HG02981 (cell line): ENCODE results near the gene ALX4.

Experiments used
- ATAC-seq: cut with Tn5 transposase; IDR thresholded peaks from one replicate; pipeline ENCODE4 v1.9.1; 2021; ENCODE audit warnings: mild to moderate bottlenecking, moderate library complexity; ENCODE audit not compliant: unreplicated experiment

Gene ALX4

DNA sequence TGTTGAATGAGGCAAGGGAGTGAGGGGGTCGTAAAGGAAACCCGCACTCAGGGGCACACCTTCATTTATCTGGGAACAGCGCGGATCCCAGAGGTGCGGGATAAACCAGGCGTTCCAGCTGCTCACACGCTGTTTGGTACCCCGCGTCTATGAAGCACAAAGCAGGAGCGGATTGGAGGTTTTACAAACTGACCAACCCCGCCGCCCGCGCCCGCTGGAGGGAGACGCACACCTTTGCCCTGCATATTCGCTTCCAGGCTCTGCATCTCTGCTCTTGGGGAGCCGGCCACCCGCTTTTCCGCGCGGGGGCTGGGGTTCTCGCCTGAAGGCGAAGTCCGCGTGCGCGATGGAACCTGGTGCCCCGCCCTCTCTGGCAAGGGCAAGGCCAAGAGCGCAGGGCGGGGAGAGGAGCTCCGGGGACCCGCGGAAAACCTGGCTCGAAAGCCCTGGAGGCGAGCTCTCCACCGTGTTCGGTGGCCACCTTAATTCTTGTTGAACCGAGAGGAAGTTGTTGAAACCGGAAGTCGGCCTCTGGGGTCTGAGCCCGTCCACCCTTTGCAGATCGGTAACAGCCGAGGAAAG lies 6.8 kb upstream of the ALX4 start:
- ATAC-seq = no peak

DNA sequence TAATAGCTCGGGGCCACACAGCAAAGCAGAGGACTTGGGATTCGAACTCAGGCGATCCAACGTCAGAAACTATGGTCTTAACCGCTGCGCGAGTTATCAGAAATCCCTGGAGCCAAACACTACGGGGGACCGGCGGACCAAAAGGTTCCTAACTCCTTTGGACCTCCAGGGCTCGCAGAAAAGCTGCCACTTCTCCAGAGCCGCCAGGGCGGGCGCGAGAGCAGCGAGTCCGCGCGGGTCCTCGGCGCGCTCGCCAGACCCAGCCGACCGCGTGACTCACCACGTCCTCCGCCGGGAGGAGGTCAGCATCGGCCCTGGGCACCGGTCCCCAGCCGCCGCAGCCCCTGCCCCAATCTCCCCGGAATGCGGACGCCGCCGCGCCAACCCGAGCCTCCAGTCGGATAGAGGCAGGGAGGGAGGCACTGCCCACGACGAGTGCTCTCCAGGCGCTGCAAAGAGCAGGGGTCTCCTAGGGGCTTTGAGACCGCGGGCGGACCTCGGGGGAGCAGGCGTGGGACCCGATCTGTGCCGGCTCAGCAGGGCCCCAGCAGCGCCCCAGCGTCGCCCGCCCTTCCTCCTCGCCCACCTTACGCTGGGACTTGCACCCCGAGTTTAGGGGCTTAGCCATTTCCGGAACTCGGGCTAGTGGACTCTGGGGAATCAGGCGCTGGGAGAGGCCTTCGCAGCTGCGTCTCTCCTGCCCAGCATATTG lies 6.2 kb upstream of the ALX4 start:
- ATAC-seq = no peak

DNA sequence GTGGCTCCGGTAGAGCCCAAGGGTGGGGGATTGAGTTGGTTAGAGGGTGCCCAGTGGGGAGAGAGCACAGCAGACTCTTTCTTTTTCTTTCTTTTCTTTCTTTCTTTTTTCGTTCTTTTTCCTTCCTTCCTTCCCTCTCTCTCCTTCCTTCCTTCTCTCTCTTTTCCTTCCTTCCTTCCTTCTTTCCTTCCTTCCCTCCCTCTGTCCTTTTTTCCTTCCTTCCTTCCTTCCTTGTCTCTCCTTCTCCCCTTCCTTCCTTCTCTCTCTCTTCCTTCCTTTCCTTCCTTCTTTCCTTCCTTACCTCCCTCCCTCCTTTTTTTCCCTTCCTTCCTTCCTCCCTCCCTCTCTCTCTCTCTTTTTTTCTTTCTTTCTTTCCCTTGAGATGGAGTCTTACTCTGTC lies 4.8 kb upstream of the ALX4 start:
- no peak for ATAC-seq

DNA sequence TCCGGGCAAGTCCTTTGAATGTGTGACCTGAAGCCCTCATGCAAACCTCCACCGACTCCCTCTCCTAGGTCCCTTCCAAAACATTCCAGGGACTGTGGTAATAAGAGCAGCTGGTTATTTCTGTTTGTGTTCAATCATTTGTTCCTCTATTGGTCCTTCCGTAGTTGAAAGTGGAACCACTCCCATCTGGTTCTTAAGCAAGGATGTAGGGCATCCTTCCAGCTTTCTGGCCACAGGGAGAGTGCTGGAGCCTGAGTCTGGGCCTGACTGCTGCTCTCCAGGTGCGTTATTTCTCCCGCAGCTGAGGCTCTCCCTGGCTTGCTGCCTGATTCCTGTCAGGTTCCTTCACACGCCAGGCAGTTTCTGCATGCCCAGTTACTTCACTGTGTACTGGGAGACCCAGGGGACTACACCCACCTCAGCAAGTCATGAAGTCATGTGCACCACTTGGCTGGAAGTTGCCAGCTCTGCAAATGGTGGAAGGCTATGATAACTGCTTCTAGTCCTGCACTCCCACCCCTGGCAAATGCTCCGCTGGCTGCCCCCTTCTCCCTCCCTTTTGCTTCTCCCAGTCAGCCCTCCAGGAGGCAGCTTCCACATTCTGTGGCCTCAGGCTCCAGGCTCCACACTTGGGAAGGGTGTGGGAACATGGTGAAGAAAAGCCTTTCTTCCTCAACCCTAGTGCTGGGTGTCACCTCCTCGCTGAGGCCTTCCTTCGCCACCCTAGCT lies 4.0 kb upstream of the ALX4 start:
- ATAC-seq = no peak

DNA sequence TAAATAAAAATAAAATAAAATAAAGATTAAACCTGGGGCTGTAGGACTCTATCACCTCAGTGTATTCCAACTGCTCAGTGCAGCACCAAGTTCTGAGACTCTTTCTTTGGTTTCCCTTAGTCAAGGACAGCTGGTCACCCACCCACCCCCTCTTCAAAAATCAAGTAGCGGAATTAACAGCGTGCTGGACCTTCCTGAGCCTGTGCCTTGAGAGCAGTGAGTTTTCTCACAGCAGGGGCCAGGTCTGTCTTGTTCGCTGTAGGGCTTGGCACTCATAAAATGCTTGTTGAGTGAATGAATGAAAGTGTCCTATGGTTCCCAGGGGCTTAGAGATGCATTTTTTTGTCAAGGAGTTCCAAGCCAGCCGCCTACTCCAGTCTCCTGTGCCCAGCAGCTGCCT lies 2.9 kb upstream of the ALX4 start:
- ATAC-seq = no peak

DNA sequence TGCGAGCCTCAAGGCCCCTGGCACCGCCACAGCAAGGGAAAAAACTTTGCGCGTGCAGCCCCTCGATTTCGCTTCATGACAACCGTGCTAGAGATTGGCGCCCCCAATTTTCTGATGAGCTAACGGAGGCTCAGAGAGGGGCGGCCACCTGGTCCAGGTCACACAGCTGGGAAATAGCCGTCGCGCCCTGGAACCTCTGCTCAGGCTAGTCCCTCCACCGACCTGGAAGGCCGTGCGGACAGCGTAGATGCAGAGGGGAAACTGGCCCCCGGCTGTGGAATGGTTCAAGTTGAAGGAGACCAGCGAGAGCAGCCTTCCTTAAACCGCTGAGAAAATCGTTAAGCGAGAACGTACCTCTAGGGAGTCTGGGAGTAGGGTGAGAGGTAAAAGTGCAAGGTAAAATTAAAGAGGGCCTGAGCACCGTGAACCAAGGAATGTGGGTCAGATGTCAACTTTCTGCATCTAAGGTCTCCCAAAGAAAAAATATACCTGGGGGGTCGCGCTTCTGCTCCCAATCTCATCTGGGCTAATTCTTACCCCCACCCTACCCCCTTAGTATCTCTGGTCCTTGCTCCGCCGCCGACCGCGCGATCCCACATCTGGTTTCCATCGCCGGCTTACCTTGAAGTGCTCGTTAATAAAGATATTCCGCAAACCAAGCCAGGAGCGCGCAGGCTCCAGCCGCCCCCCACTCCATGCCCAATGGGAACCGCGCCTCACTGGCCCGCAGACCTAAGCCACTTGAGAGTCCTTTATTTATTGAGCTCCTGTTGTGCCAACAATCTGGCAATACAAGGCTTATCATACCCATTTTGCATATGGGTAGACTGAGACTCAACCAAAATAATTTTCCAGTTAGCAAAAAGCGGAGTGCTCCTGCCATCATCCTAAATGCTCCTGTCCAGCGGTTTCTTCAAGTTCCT lies 1.7 kb upstream of the ALX4 start:
- ATAC-seq = no peak

DNA sequence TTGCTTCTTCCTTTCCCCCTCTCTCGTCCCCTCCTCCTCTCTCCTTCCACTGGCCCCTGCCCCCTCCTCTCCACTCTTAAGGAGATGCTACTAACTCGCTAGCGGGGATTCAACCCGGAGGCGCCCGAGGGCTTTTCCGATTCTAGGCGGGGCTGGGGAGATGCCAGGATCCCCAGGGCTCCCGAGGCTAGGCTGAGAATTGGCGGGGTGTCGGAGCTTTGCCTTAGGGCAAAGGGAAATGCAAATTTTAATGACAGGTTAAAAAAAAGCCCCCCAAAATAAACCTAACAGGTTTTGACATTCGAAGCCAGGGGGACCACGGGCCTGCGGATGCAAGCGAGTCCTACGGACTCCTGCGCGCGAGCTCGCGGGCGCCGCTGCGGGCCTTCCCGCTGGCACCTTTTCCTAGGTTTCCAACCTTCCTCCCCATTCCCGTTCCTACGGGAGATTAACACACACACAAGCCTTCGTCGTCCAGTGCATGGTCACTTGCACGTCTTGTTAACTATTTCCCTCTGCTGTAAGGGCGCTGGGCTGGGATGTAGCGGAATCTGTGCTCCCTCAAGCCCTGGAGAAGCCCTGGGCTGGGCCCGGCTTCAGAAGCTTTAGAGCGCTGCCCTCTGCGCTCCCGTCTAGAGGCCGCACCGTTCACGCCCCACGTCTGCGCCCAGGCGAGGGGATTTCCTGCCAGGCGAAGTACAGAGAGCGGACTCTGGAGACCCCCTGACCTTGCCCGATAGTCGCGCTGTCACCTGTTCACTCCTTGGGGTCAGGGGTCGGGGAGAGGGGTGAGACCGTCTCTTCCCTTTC lies 729 bp upstream of the ALX4 start:
- no peak for ATAC-seq

DNA sequence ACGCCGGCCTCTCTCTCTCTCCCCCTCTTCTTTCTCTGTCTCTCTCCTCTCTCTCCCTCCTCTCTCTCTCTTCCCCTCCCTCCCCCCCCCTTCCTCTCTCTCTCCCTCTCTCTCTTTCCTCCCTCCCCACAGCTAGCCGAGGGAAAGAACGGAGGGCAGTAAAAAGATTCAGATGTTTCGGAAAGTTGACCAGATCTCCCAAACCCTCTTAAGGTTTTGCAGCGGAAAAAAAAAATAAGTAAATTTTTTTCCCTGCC lies 195 bp upstream of the ALX4 start:
- no peak for ATAC-seq

DNA sequence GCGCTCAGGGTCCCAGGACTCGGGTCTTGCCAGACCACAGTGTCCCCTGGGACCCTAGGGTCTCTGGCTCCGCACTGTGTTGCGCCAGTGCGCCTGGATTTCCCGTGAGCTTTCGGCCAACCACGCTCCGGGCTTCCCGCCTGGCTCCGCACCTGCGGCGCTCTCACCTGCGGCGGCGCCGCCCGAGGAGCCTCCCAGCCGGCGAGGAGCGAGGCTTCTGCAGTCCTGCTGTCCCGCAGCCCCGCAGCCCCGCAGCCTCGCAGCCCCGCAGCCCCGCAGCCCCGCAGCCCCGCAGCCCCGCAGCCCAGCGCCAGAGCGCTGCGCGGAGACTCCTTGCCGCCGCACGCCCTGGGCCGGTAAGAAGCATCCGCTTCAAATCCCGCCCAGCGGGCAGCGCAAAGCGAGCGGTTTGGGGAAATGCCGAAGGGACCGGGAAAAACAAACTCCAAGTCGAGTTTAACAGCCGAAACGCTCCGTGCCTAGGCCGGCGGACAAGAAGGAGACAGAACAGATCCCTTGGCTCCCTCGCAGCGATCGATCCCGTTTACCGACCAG lies 939 bp downstream of the ALX4 start:
- no peak for ATAC-seq

DNA sequence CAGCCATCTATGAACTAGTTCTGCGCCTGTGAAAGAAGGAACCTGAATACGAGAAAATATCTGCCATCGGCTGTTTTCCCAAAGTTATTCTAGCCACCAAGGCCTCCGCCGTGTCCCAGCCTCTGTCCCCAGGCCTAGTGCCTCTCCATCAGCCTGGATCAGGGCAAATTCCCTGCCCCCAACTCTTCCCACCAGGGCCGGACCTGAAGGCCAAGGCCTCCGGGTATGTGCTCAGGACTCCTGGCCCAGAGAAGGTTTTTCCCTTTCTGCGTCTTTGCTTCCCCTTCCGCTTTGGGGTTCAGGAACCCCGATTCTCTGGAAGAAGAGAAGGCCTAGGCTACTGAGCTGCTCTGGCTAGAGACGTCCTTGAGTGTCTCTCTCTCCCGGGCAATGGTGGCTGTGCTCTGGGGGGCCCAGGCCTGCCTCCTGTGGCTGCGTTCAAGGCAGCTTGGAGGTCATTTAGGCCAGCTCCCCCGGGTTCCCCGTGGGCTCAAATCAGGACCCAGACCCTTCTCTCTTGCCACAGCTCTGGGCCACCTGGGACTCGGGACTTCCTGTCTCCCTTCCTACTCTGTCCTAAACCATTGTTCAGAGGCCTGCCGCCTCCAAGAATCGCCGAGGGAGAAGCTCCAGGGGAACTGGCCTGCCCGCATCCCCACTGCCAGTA lies 1.6 kb downstream of the ALX4 start:
- no peak for ATAC-seq

DNA sequence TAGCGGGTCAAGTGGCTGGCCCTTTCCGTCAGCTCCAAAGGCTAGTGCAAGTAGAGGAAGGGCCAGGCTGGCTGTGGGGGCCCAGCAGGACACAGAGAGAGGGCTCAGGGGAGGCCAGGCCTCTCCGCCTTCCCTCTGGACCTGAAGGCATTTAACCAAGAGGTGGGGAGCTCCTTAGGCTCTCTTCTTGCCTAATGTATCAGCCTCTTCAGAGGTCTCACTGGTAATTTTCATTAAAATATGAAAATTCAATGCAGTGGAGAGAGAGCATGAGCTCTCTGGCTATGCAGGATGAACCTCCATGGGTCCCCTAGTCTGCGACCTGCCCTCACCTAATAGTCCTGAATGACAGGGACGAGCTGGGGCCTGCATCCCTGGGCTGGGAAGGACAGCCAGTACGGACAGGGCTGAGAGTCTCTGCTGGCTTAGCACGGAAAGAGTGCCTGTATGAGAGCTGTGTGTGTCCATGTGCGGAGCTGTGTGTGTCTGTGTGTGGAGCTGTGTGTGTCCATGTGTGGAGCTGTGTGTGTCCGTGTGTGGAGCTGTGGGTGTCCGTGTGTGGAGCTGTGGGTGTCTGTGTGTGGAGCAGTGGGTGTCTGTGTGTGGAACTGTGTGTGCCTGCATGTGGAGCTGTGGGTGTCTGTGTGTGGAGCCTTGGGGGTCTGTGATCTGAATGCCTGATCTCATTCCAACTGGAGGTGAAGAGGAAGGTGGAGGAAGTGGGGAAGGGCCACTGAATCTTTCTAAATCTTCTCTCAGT lies 2.4 kb downstream of the ALX4 start:
- ATAC-seq = no peak

DNA sequence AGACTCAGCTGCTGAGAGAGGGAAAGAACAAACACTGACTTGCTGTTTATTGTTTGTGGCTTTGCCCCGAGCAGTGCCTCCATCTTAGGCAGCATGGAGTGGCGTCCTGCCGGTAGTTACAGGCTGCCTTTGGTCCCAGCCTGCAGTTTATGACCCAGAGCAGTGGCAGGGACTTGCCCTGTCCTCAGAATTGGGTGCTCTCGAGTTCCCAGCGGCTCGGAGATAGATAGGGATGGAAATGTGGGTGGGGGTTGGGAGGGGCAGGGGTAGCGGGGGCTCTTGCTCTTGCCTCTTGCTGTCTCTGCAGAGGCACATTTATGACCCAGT lies 3.1 kb downstream of the ALX4 start:
- no peak for ATAC-seq

DNA sequence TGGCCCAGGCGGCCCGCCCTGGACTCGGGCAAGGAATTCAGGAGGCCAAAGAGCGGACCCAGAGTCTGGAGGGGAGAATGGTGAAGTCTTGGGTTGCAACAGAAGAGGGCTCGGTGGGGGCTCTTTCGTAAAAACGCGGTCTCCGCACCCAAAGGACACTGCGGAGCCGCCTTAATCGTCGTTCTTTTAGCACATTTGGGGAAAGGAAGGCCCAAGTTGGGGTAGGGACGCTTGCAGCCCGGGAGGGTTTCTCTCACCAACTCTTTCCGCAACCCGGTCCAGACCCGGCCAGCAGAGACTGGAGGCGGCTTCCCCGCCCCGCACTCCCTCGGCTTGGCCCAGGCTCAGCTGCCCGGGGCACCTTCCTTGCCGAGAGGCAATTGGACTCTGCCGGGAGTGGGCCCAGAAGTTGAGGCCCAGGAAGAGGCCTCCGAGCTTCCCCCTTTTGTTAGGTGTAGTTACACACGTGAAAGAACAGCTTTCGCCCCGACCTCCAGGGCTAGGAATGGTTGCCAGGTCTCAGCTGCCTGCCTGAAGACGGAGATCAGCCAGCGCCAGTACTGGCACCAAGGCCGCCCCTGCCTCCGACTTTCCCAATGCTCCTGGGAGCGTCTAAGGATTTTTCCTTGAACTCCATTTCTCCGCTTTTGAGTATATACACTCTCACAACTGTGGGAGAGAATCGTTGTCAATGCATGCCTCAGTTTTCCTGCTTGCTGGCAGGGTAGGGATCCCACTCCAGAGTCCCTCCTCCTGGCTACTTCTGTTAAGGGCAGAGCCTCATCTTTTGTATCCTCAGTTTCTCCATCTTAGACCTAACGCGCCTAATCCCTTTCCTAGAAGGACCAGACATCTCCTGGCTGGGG lies 3.7 kb downstream of the ALX4 start:
- ATAC-seq = no peak

DNA sequence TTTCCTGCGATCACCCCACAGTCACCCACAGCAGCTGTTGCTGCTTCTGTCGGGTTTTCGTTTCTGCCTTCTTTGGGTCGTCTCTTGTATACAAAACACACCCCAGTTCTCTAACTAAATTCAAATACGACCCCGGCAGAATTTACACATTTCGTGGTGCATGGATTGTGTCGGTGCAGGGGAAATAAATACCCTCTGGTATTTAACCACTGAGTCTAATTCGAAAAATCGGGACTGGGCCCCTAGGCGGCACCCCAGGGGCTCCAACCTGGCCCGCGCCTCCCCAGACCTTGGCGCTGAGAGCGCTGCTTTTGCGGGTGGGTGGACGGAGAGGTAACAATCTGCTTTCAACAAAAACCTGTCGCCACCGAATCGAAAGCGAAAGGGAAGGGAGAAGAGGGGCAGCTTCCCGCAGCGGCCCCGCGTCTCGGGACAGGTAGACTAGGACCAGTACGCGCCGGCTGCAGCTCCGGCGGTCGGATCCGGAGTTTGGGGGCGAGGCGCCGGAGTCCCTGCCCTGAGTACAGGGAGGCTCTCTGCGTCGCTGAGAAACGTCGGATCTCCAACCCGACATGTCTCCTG lies 4.4 kb downstream of the ALX4 start:
- no peak for ATAC-seq

DNA sequence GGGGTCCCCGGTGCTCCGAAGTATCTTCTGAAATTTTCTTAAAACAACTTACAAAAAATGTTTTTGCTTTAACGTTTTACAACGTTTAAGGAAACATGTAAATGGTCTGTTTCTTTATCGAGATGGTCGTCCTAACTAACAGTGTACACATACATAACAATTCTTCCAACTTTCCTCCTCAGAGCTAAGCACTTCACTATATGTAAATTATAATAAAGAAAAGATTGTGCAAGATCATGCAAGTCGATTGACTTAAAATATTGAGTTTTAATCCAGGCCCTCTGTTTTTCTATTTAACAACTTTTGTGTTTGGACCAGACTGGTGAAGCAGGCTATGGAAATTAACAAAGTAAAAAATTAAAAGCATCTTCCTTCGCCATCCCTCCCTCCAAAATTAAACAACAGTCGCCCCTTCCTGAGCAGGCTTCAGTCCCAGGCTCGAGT lies 4.9 kb downstream of the ALX4 start:
- no peak for ATAC-seq

DNA sequence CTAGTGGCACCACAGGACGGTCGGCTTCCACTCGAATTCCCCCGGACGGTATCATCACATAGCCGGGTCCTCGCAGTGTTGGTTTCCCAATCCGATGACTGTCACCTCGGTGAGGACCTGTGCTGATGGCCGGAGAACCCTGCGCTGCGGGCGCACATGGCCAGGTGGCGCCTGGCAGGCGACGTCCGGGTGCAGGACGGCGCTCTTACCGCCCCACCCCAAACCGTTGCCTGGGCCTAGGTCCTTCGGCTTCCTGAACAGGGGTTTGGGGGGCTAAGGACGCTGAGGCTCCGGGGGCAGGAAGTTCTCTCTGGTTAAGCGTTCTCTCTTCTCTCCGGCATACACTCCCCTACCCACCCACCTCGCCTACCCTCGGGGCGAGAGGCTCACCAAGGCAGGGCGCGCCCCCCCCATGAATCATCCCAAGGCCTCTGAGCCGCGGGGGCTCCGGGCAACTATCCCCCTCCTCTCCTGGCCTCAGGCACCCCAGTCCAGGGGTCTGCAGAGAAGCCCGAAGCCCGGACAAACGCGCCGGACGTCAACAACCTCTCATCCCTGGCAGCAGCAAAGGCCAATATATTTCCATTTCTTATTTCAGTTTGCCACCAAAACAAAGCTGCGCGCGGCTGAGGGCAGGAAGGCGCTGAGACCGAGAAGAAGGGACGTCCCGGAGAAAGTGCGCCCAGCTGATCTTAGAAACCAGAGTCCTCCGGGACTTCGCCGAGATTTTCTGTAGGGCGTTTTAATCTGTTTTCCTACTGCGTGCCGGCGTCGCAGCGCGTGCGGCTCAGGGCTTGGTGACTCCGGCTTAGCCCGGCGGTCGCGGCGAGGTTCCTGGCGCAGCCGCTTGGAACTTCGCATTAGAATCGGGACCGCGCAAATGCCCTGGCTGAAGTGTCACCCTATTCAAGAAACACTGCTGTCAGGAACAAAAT lies 5.6 kb downstream of the ALX4 start:
- no peak for ATAC-seq

DNA sequence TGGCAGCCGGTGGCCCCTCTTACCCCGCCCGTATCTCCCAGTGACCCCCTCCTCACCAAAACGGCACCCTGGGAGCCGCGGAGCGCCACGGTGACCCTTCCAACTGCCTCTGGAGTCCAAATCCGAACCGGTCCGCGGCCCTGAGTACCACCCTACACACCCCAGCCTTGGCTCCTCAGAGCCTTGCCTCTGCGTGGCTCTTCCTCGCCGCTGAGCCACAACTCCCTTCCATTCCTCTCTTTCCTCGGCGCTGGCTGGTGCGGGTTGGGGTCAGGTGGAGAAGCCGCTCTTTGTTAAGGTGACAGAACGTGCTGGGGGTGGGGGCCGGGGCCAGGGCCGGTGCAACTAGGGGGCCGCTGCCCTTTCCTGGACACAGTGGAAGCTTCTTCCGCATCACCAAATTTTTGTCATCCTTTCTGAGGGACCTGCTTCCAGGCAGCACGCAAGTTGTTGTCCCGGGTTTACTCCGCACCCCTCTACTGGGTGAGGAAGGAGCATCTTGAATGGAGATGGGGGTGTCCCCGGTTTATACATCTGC lies 6.5 kb downstream of the ALX4 start:
- ATAC-seq = no peak
